Small intestine (tissue), 7 donors: ENCODE measurements around the gene CLIC3. TPM values are rescaled to one million over a fixed set of nuclear protein-coding genes. Genes with fewer than 3 reads are reported as not detected.

Source experiments
- DNase-seq, 2 donors: peaks; one replicate each; pipeline versions ENCODE4 v3.0.0 to v3.0.0-alpha.2; 2013
- FAIRE-seq: peaks from 2 replicates; lab custom pipeline; 2012; peaks lifted over from hg19 to GRCh38; lab: Jason Lieb, UNC
- H3K27ac ChIP-seq, 3 donors: one replicate each; pipeline ENCODE4 v1.5.1; 2013; ENCODE audit warnings: low read length in 2 of 3, mild to moderate bottlenecking in 2 of 3, control low read depth in 1 of 3, inconsistent platforms in 1 of 3, low read depth in 1 of 3, moderate library complexity in 1 of 3
- H3K27me3 ChIP-seq, 3 donors: one replicate each; pipeline ENCODE4 v1.6.1; 2013; ENCODE audit warnings: low read length in 3 of 3, inconsistent platforms in 1 of 3; ENCODE audit not compliant: control insufficient read depth in 3 of 3, insufficient read depth in 3 of 3
- H3K36me3 ChIP-seq, 3 donors: one replicate each; pipeline ENCODE4 v1.6.1; 2013; ENCODE audit warnings: low read length in 3 of 3, inconsistent platforms in 1 of 3, low read depth in 1 of 3, mild to moderate bottlenecking in 1 of 3, moderate library complexity in 1 of 3; ENCODE audit not compliant: control insufficient read depth in 3 of 3, insufficient read depth in 2 of 3
- H3K4me1 ChIP-seq, 3 donors: one replicate each; pipeline ENCODE4 v1.6.1; 2013; ENCODE audit warnings: low read length in 2 of 3, inconsistent platforms in 1 of 3, low read depth in 1 of 3, mild to moderate bottlenecking in 1 of 3, moderate library complexity in 1 of 3; ENCODE audit not compliant: control insufficient read depth in 3 of 3, insufficient read depth in 2 of 3
- H3K4me3 ChIP-seq, 3 donors: one replicate each; pipeline ENCODE4 v1.5.1; 2013; ENCODE audit warnings: low read length in 3 of 3, control low read depth in 1 of 3, inconsistent platforms in 1 of 3, low read depth in 1 of 3, mild to moderate bottlenecking in 1 of 3, moderate library complexity in 1 of 3
- H3K9me3 ChIP-seq, 2 donors: one replicate each; pipeline ENCODE4 v1.6.1; 2013; ENCODE audit warnings: low read depth in 1 of 2, low read length in 1 of 2; ENCODE audit not compliant: control insufficient read depth in 2 of 2, insufficient read depth in 1 of 2
- WGBS, 3 donors: extraction: QIAGEN DNeasy Blood & Tissue Kit; methylation state at CpG; one replicate each; pipeline ENCODE4 v1.1.7; 2013; 5-methylcytosine and 5-hydroxymethylcytosine counted together
- polyA plus RNA-seq, 4 donors: library from polyadenylated mRNA; stranded (reverse) in 3 of 4; unstranded in 1 of 4; fragments of 200-250 nt in 3 of 4; fragments of 120-200 nt in 1 of 4; gene quantifications; one replicate each; pipeline versions ENCODE4 v1.2.1 to v1.2.3, GENCODE V29; 2013
- donor health status: healthy with polysubstance abuse.
- donor health status: control.
- donor health status: control.
- donor health status: Bipolar disorder and iron deficiency.
- donor health status: healthy.

The CLIC3 gene
- polyA plus RNA-seq, 4 donors = 0.81 to 6.2 (median 1.4) TPM; not detected in 1

- H3K36me3 ChIP-seq = peaks cover 0 to 3% (median 0%) of the 10 kb centered on the region in 3 donors
- FAIRE-seq = no peak
Observed at GRCh38 chr9:137028263-137029057, 32.1 kb upstream of the CLIC3 start.

DNA sequence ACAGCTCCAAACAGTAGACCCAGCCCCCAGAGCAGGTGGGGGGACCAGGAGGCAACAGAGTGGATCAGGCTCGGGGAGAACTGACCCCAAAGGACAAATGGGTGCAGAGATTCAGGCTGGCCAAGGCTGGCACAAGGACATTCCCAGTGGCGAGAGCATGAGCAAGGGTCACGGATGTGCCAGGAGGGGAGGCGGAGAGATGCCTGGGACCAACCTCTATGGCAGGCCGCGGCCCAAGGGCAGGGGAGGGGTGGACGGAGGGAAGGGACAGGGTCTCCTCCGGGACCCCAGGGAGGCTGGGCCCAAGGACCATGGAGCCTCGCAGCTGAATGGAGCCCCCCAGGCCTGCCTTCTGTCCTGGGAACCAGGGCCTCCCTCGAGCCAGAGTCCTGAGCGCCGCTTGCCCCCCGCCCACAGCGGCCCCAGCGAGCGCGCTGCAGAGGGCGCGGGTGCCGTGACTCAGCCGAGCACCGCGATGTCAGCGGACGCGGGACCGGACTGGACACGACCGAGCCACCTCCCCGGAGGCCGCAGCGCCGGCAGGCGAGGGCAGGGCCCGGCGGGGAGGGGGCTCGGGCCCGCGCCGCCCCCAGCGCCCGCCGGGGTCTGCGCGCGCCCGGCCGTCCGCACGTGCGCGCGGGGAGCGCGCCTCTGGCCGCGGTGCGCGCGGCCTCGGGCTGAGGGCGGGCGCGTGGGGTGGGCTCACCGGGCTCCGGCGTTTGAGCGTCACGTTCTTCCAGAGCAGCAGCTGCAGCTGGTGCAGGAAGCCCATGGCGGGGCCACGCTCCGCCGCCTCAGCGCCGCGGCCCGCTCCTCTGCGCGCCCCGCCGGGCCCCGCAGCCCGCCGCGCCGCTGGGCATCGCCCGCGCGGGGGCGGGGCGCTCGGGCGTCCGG, 31.2 kb upstream of the CLIC3 start, which contains the start of gene ABCA2:
Gene ABCA2 (minus strand): TSS at position 869 of the 894 bp plus-strand sequence. CDS start 97 bp downstream, at position 772.
- no peaks in the 10 kb centered on the region for H3K9me3 ChIP-seq
- FAIRE-seq (no peak), DNase-seq (peak in 1 of 2 donors; percentile 56)
- 4 to 11% (median 5%) methylated on average over 33 to 95 of the region's 95 CpGs for WGBS, 3 donors
- H3K4me1 ChIP-seq = peaks cover 0 to 64% (median 2%) of the 10 kb centered on the region in 3 donors
- peak within 1 kb of the TSS in 1 of 3 donors; percentile 34 for H3K27ac ChIP-seq
- H3K27me3 ChIP-seq = peaks cover 0 to 10% (median 0%) of the 10 kb centered on the region in 3 donors
- H3K36me3 ChIP-seq = peaks cover 0 to 8% (median 0%) of the 10 kb centered on the region in 3 donors
- peak within 1 kb of the TSS; percentile 35 to 64 (median 51) for H3K4me3 ChIP-seq

More at GRCh38 chr9:137028263-137029057, 32.1 kb upstream of the CLIC3 start:
- WGBS, 3 donors = 0 to 1% (median 0%) methylated on average over 47 to 98 of the region's 98 CpGs
- peaks cover 0 to 57% (median 0%) of the 10 kb centered on the region in 3 donors for H3K4me1 ChIP-seq
- H3K4me3 ChIP-seq = peak overlapping the region; percentile 20 to 64 (median 35)
- H3K27ac ChIP-seq = peak overlapping the region in 1 of 3 donors; percentile 34
- peak; percentile 64 to 88 for DNase-seq
- H3K9me3 ChIP-seq = no peaks in the 10 kb centered on the region
- peaks cover 0 to 10% (median 0%) of the 10 kb centered on the region in 3 donors for H3K27me3 ChIP-seq

DNA sequence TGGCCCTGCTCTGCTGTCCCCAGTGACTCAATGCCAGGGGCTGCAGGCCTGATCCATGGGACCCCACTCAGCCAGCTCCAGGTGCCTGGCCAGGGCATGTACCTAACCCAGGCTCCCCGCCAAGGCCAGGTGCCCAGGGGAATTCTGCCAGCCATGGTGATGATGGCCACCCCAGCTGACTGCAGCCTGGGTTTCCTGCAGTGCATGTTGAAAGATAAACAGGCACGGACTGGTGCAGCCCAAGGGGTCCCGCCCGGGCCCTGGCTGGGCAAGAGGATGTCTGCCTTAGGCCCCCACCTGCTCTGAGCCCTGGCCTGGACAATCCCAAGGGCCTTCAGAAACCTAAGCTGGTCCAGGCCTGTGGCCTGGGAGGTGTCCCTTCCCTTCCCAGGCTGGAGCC, 30.5 kb upstream of the CLIC3 start:
- H3K27me3 ChIP-seq = peaks cover 0 to 10% (median 0%) of the 10 kb centered on the region in 3 donors

DNA sequence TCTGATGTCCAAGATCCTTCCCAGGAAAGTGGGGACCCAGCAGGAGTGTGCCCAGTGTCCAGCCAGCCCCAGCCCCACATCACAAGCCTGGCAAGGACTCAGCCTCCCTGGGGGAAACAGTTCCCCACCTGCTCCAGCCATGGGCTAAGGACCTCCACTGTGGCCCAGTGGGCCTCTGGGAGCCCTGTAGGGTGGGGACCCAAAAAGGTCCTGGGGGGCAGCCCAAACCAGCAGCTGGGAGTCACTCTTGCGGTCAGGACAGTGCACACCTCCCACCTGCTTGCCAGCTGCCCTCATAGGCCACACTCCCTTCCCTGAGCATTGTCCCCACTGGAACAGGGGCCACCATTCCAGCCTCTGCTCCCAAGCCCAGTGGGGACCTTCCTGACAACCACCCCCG, 30.0 kb upstream of the CLIC3 start:
- FAIRE-seq (no peak), DNase-seq (no peak)
- Histone ChIP-seq H3K27me3 (peaks cover 0 to 10% (median 0%) of the 10 kb centered on the region in 3 donors), H3K9me3 (no peaks in the 10 kb centered on the region), H3K36me3 (peaks cover 0 to 12% (median 0%) of the 10 kb centered on the region in 3 donors), H3K4me1 (peaks cover 0 to 61% (median 4%) of the 10 kb centered on the region in 3 donors), H3K4me3 (no peak overlapping the region), H3K27ac (no peak overlapping the region)
- 75 to 86% (median 82%) methylated on average over 2 of the region's 2 CpGs for WGBS, 3 donors

More for the DNA sequence above, 30.5 kb upstream of the CLIC3 start:
- 57 to 83% (median 78%) methylated on average over 4 of the region's 4 CpGs for WGBS, 3 donors
- FAIRE-seq (no peak), DNase-seq (no peak)
- Histone ChIP-seq H3K9me3 (no peaks in the 10 kb centered on the region), H3K4me1 (peaks cover 0 to 62% (median 2%) of the 10 kb centered on the region in 3 donors), H3K27ac (no peak overlapping the region), H3K36me3 (peaks cover 0 to 12% (median 0%) of the 10 kb centered on the region in 3 donors), H3K4me3 (no peak overlapping the region)

GRCh38 chr9:137025517-137025966, 29.2 kb upstream of the CLIC3 start:
- DNase-seq (peak; percentile 32 to 42), FAIRE-seq (no peak)
- 27 to 64% (median 39%) methylated on average over 18 to 21 of the region's 21 CpGs for WGBS, 3 donors
- Histone ChIP-seq H3K27me3 (peaks cover 0 to 10% (median 0%) of the 10 kb centered on the region in 3 donors), H3K4me3 (no peak overlapping the region), H3K27ac (peak overlapping the region in 1 of 3 donors; percentile 23), H3K4me1 (peaks cover 0 to 57% (median 4%) of the 10 kb centered on the region in 3 donors), H3K36me3 (peaks cover 0 to 16% (median 0%) of the 10 kb centered on the region in 3 donors), H3K9me3 (no peaks in the 10 kb centered on the region)

- Histone ChIP-seq H3K4me3 (no peak overlapping the region), H3K36me3 (peaks cover 0 to 26% (median 0%) of the 10 kb centered on the region in 3 donors), H3K4me1 (peaks cover 0 to 39% (median 4%) of the 10 kb centered on the region in 3 donors), H3K9me3 (no peaks in the 10 kb centered on the region), H3K27me3 (peaks cover 0 to 4% (median 0%) of the 10 kb centered on the region in 3 donors), H3K27ac (no peak overlapping the region)
- no peak for DNase-seq
- FAIRE-seq = no peak
- 82 to 88% (median 83%) methylated on average over 15 of the region's 15 CpGs for WGBS, 3 donors
Observed at GRCh38 chr9:137023583-137023991, 27.2 kb upstream of the CLIC3 start.

DNA sequence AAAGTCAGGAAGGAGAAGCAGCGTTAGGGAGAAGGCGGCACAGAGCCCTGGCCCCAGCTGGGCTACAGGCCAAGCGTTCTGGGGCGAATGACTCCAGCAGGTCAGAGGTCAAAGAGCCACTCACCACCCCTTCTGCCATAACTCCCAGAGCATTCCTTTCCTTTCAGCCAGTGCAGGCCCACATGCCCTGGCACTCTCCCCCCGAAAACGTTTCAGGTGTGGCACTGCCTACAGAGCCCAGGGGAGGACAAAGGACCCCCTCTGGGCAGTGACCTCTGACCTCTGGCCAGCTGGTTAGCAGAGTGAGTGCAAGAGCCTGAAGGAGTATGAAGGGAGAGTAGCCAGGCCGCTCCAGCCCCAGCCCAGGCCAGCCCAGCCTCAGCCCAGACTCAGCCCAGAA, 26.8 kb upstream of the CLIC3 start:
- no peak overlapping the region for H3K4me3 ChIP-seq
- WGBS, 3 donors = 43 to 67% (median 59%) methylated on average over 6 to 7 of the region's 7 CpGs
- peaks cover 0 to 35% (median 4%) of the 10 kb centered on the region in 3 donors for H3K4me1 ChIP-seq
- H3K36me3 ChIP-seq = peaks cover 0 to 26% (median 0%) of the 10 kb centered on the region in 3 donors
- DNase-seq = no peak
- H3K27me3 ChIP-seq = peaks cover 0 to 4% (median 0%) of the 10 kb centered on the region in 3 donors
- no peaks in the 10 kb centered on the region for H3K9me3 ChIP-seq
- no peak for FAIRE-seq
- no peak overlapping the region for H3K27ac ChIP-seq
